GM19238 (cell line): ENCODE data around the gene FARS2.

Source experiments
- DNase-seq: peaks from one replicate; pipeline ENCODE4 v3.0.0; 2011; ENCODE audit warnings: low spot score; ENCODE audit not compliant: insufficient read length

Gene FARS2

DNA sequence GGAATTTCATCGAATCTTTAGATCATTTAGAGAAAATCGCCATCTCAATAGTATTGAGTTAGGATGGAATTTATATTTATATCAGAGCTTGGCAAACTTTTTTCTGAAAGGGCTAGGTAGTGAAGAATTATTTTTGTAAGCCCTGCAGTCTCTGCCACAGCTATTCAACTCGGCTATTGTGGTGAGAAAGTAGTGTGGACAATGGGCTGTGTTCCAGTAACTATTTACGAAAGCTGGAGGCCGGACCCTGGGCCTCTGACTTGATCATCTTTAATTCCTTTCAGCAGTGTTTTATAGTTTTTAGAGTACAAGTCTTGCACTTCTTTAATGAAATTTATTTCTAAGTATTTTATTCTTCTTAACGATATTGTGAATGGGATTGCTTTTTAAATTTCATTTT lies 201.5 kb downstream of the FARS2 start:
- no peak for DNase-seq

DNA sequence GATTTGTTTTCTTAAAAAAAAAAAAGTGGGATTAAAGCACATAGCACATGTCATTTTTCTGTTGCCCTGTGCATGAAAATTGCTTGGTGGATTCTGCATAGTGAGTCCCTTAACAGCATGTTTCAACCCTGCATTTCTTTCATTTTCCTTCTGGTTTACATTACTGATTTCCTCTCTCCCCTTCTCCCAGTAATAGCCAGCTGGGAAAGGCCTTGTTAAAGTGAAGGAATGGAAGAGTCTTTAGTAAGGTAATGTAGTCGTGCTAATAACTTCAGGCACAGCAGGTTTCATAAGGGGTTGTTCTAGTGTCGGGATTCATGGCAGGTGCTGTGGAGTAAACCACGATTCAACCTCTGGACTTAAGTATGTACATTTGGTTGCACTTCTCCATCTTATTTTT lies 202.4 kb downstream of the FARS2 start:
- no peak for DNase-seq

DNA sequence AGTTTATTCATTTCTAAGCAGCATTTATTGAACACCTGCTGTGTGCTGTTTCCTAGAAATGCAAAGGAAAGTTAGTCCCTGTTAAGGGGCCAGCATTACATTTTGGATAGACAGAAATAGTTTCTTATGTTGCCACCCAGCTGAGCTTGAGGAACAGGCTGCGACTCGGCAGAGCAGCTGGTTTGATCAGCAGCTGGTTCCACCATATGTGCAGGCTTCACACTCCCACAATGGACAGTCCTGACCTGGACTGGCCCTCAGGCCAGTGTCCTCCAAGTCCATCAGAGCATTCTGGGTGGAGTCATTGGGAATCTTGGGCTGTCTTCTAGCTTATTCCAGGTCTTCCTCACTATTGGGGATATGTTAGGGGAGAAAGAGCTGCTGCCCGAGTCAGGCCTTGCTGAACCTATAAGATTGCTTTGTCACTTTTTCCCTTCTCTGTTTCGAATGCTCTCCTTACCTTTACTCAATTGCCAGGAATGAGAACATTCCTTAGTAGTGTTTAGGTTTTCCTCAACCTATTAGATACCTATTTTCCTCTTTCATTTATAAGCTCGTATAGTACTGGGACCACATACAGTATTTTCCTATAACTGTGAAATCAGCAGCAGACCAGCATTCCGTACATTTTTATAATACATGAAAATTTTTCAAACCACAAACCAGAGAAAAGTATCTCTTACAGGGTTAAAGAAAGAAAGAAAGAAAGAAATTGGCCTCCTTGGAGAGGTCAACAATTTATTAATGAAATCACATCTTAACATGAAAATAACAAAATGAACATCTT lies 203.0 kb downstream of the FARS2 start:
- DNase-seq: no peak

- no peak for DNase-seq
These were observed 205.2 kb downstream of the FARS2 start for GRCh38 chr6:5466281-5467136.

- no peak for DNase-seq
These were observed 207.3 kb downstream of the FARS2 start for GRCh38 chr6:5468586-5468985.

DNA sequence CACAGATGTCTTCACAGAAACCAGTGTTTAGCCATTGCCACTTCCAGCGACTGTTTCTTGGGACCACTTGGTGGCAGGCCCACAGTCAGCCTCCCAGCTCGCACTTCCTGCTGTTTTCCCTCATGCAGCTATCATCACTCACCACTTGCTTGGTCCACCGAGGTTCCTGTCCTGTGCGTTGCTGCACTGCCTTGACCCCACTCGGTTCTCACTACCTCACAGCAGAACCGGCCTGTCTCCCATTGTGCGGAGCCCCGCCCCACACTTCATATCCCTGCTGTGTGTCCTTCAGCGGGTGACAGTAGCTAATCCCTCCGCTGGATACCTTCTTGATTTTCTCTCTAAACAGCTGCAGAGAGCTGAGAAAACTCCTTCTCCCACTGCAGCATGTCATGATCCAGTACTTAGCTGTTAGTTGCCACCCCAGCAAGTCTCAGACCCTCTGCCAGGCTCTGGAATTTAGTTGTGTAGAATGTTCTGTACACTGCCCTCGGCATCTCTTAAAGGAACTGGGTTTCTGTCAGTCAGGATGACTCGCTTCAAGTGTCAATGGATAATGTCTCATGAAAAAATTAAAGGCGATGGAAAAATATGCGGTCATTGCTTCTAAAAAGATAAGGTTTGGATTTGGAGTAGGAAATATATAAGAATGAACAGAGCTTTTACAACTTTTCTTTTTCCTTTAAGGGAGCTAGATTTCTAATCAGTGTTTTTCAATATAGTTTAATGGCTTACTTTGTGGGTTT lies 208.0 kb downstream of the FARS2 start:
- no peak for DNase-seq

- DNase-seq: peak; percentile 50
These were observed 209.7 kb downstream of the FARS2 start for GRCh38 chr6:5471044-5471443.

DNA sequence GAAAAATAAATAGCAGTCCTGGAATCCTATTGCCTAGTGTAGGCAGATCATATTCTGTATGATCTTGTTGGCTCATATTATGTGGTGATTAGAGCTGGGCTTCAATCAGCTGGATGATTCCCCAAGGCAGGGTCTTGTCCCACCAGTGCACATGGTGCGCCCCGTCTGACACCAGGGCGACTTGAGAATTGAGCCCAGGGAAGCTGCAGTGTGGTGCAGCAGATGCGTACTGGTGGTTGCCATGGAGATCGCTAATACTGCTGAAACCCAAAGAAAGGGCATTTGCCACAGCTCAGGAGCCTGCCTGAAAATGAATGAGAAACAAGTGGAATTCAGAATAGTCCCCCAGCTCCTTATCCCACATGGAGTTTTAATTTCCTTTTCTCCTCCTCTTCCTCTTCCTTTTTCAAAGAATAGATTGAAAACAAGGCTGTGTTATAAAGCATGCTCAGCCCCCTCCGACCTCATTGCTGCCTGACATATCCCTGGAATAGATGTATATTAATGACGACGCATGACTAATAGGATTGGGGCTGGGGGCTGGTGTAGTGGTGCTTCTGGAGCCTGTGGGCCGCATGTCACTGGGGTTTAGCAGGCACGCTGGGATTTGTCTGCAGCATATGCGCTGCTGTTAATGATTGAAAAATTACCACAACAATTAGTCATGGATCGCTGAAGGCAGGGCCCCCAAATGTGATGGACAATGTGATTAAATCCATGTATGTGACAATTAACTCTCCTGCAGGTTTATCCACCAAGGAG lies 210.5 kb downstream of the FARS2 start:
- no peak for DNase-seq

- DNase-seq: no peak
These were observed 211.3 kb downstream of the FARS2 start for GRCh38 chr6:5472571-5472970.

DNA sequence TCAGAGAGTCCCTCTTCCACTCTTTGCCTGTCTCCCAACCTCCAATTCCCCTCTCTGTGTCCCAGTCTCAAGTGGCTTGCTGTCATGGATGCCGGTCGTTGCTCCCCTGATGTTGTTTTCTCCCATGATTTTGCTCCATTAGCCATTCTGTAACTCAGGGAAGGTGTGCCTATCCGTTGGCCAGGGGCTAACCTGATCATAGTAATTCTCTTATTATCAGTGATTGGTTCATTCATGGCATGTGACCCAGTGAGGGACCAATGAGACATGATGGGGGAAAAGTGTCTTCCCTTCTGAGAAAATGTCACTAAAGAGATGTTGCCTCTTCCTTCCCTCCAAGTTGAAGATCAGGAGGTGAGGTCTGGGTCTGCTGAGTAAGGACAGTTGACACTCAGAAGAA lies 214.5 kb downstream of the FARS2 start:
- no peak for DNase-seq

DNA sequence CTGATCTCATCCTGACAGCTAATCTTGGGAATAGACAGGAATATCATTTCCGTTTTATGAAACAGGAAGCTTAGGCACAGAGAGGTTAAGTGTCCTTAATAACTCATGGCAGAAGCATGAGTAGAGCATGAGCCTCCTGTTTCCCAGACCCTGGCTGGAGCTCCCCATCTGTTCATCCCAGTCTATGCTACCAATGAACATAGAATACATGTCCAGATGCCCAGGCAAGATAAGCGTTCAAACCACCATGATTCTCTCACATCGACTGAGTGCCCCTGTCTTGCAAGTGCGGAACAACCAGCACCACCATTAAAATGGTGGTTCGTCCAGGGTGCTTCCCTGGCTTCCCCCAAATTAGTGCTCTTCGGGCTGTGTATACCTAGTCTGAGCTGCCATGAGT lies 217.1 kb downstream of the FARS2 start:
- no peak for DNase-seq

DNA sequence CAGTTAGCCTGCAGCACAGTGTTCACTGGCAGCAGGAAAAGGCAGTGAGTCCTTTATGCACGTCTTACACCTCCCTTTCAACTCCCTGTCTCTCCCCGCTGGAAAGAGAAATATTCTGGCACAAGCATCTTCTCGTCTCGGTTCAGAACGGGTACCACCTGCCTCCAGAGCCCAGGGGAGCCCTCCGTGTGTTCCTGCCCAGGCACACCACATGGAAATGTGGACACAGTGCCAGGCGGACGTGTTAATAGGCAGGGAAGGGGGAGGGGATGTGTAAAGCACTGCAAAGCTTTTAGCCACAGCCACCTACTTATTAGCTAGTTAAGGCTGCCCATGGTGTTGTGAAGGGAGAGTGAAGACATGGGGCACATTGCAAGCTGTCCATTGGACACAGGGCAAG lies 219.7 kb downstream of the FARS2 start:
- DNase-seq: no peak

GRCh38 chr6:5481750-5482149 lies 220.4 kb downstream of the FARS2 start:
- no peak for DNase-seq

- no peak for DNase-seq
These were observed 221.3 kb downstream of the FARS2 start for GRCh38 chr6:5482619-5483018.

DNA sequence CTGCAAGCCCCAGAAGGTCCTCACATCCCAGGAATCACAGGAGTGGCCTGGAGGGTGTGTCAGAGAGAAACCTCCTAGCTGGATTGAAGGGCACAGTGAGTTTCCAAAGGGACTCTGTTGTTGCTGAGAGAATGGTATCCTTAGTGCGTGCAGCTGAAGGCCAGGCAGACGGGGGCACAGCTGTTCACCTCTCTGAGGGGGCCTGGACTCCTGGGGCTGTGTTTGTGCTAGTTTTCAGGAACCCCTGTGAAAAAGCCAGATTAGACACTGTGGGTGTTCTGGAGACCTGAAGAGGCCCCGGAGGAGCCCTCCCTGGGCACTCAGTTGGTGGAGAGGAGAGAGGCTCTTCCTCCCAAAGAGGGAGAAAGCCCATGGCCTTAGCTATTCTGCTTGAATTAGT lies 223.4 kb downstream of the FARS2 start:
- no peak for DNase-seq

DNA sequence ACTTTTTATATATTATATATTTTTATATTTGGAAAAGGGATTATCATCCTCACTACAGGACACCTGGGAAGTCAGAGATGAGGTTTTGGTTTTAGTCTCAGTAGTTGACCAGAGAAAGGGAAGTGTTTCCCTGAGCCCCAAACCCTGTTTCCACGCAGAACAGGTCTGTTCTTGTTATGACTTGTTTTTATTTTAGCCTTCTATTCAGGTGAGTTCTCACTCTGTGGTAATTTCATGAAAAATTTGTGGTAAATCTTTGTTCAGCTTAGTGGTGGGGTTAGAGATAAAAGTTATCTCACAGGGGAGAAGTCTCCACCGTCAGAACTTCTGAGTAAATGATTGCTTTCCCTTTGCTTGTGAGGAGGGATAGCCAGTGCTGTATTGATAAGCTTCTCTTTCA lies 224.9 kb downstream of the FARS2 start:
- DNase-seq: peak; percentile 15

- DNase-seq: no peak
These were observed 229.3 kb downstream of the FARS2 start for GRCh38 chr6:5490501-5491069.

DNA sequence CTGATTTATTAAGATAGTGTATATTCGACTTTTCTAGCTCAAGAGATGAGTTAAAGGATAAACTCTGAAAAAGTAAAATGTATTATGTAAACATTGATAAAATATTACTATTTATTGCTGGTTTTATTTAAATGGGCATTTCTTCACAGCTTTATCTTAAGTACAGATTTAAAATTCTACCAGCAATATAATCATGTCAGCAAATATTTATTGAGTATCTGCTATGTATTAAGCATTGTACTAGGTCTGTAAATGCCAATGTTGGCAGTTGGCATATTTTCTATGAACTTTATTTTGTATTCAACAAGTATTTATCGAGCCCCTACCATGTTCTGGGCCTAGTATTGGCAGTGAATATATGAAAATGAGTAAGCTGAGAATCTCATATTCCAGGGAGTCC lies 231.0 kb downstream of the FARS2 start:
- no peak for DNase-seq

- DNase-seq: no peak
These were observed 232.5 kb downstream of the FARS2 start for GRCh38 chr6:5493806-5494205.

DNA sequence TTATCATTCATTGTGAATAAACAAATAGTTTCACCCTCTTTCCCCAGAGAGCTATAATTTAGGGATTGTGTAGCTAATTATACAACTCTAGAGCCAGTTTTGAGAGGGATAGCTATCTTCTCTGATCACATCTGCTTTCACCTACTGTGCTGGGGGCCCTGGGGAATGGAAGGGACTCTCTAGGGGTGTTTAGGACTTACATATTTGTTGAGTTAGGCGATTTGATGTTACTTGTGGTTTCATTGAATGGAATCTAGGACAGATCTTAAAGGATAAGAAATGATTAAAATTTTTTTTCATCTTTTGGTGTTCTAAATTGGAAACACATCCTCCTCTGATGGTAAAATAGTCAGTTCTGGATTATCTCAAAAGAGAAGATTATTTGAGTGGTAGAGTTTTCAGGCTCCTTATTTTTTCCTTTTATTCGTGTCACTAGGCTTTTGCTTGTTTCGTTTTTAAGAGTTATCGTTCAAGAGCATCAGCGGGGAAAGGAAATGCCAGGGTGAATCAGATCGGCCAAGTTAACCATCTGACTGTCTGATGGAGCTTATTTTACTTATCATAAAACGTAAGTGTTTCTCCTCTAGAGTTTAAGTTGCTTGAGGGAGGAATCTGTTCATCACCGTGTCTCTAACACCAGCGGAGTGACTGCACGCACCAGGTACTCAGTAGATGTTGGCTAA lies 236.7 kb downstream of the FARS2 start:
- no peak for DNase-seq

- no peak for DNase-seq
These were observed 237.2 kb downstream of the FARS2 start for GRCh38 chr6:5498579-5498899.
